Activated naive CD8-positive, alpha-beta T cell treated with anti-CD3 and anti-CD28 coated beads for 36 hours (primary cell): Measurements from ENCODE around the gene ARHGAP22. TPM values are rescaled to one million over a fixed set of nuclear protein-coding genes. Genes with fewer than 3 reads are reported as not detected.

Experiments
- DNase-seq: peaks from one replicate; pipeline ENCODE4 v3.0.0; 2021
- H3K27ac Mint-ChIP-seq: one replicate; pipeline ENCODE4 v1.8.0; 2022; ENCODE audit warnings: mild to moderate bottlenecking, moderate library complexity, mixed read lengths
- H3K27me3 Mint-ChIP-seq: one replicate; pipeline ENCODE4 v1.8.0; 2022; ENCODE audit warnings: mild to moderate bottlenecking, mixed read lengths
- H3K36me3 Mint-ChIP-seq: one replicate; pipeline ENCODE4 v1.8.0; 2021; ENCODE audit warnings: mild to moderate bottlenecking, mixed read lengths
- H3K4me1 Mint-ChIP-seq: one replicate; pipeline ENCODE4 v1.8.0; 2021; ENCODE audit warnings: mixed read lengths
- H3K4me3 Mint-ChIP-seq: one replicate; pipeline ENCODE4 v1.8.0; 2022; ENCODE audit warnings: mild to moderate bottlenecking, moderate library complexity, mixed read lengths
- H3K9me3 Mint-ChIP-seq: one replicate; pipeline ENCODE4 v1.8.0; 2022; ENCODE audit warnings: mixed read lengths
- total RNA-seq, 2 experiments: library from RNA; stranded (reverse); gene quantifications; one replicate each; pipeline ENCODE4 v1.2.3, GENCODE V29; 2021

ARHGAP22 gene
- total RNA-seq, 2 experiments from 2014 or later = not detected

DNA sequence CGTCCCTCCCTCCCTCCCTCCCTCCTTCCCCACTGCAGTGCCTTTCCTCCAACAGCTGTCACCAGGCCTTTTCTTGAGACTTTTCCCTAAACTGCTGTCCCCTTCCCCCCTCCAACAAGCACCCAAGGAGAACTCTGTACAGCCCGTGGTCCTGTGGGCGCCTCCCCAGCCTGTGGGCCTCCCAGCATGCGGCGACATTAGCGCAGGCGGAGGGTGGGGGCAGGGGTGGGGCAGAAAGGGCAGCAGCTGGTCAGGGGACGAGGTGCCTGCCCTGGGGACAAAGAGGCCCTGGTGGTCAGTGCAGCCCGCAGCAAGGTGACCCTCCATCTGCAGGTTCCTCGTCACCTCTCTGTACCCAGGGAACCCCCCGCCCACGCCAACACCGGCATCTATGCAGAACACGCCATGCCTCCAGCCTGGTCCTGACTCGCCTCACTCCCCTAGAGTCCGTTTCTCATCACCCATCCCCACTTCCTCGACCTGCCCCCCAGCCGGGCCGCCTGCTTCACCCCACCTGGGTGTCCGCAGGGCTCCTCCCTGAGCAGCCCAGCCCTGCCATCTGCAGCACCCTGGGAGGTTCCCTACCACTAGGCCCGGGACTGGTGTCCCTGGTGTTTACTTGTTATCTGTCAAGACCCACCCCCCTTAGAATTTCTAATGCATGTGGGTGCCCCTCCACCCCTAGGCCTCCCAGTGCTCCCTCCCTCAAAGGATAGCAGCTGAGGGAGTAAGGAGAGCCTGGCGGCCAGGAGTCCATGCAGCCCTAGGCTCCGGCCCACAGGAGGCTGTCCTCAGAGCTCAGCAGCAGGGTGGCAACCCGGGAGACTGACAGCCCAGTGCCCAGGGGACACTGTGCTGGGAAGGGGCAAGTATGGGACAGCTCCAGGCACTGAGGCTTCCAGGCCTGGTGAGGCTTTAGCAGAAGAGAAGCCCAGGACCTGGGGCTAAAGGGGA is 147.8 kb downstream of the ARHGAP22 start:
- Mint-ChIP-seq H3K27ac (no peak overlapping the region), H3K4me3 (no peak overlapping the region), H3K27me3 (peaks cover 9% of the 10 kb centered on the region), H3K4me1 (no peaks in the 10 kb centered on the region), H3K9me3 (no peaks in the 10 kb centered on the region), H3K36me3 (no peaks in the 10 kb centered on the region)
- DNase-seq = no peak

DNA sequence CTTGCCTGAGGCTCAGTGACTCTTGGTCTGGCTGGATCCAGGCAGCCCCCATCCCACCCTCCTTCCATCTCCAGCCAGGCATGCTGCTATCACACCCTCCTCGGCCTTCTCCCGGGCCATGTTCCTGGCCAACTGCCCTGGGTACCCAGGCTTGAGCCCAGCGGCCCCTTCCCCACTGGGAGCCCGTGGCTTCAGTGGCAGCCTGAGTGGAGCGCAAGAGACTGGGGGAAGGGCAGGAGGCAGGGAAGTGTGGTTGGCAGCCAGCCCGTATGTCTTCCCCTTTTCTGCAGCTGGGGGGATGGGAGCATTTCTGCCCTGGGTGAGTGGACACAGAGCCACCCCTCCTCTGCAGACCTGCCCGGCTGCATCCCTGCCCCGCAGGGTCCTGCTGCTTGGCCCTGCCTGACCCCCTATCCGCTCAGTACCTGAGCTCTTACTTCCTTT is 148.5 kb downstream of the ARHGAP22 start:
- Mint-ChIP-seq H3K4me1 (no peaks in the 10 kb centered on the region), H3K27me3 (peaks cover 9% of the 10 kb centered on the region), H3K36me3 (no peaks in the 10 kb centered on the region), H3K9me3 (no peaks in the 10 kb centered on the region), H3K27ac (no peak overlapping the region), H3K4me3 (no peak overlapping the region)
- DNase-seq = no peak

DNA sequence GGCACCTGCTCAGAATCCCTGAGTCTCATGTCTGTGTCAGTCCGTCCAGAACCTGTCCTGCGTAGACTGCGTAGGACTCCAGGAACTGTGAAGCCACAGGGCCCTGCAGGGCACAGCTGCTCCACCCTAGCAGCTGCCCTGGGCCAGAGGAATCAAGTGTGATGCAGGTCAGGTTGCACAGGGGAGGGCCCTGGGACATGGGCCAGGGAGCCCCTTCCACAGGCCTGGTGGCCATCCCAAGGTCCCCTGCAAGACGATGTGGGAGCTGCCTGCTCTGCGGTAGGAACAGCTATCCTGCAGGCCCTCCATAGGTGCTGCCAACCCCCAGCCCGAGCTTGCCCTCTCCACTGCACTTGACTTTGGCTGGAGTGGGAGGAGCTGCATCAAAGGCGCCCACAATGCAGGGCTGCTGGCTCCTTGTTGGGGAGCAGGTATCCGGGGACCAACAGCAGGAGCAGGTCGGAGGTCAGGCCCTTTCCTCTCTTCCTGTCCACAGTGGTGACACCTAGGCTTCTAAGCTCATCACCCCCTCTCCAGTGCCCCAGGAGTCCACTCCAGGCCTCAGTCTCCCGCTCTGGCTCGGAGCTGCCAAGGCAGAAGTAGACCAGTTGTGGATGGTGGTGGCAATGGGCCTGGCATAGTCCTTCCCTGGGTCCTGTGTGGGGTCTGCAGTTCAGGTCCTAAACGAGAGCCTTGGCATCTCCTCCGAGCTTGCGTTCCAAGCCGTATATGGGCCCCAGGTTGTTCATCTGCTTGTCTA is 149.3 kb downstream of the ARHGAP22 start:
- no peaks in the 10 kb centered on the region for H3K36me3 Mint-ChIP-seq
- no peak for DNase-seq
- H3K4me3 Mint-ChIP-seq = no peak overlapping the region
- no peaks in the 10 kb centered on the region for H3K4me1 Mint-ChIP-seq
- H3K9me3 Mint-ChIP-seq = no peaks in the 10 kb centered on the region
- H3K27ac Mint-ChIP-seq = no peak overlapping the region
- peaks cover 9% of the 10 kb centered on the region for H3K27me3 Mint-ChIP-seq

DNA sequence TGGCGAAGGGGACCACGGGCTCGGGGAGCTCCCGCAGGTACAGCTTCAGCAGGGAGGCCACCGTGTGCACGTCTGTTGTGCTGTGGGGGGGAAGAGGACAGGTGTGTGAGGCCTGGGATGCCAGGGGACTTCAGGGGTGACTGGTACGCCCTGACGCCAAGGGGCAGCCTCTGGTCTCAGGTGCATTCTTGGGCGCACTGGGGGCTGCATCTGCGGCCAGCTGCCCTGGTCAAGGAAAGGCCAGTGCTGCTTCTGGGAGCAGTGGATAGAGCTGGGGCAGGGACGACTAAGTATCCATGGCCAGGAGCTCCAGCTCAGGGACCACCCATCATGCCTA is 149.8 kb downstream of the ARHGAP22 start:
- H3K4me1 Mint-ChIP-seq = no peaks in the 10 kb centered on the region
- no peaks in the 10 kb centered on the region for H3K36me3 Mint-ChIP-seq
- H3K27me3 Mint-ChIP-seq = peaks cover 9% of the 10 kb centered on the region
- H3K27ac Mint-ChIP-seq = no peak overlapping the region
- no peak for DNase-seq
- no peak overlapping the region for H3K4me3 Mint-ChIP-seq
- no peaks in the 10 kb centered on the region for H3K9me3 Mint-ChIP-seq

DNA sequence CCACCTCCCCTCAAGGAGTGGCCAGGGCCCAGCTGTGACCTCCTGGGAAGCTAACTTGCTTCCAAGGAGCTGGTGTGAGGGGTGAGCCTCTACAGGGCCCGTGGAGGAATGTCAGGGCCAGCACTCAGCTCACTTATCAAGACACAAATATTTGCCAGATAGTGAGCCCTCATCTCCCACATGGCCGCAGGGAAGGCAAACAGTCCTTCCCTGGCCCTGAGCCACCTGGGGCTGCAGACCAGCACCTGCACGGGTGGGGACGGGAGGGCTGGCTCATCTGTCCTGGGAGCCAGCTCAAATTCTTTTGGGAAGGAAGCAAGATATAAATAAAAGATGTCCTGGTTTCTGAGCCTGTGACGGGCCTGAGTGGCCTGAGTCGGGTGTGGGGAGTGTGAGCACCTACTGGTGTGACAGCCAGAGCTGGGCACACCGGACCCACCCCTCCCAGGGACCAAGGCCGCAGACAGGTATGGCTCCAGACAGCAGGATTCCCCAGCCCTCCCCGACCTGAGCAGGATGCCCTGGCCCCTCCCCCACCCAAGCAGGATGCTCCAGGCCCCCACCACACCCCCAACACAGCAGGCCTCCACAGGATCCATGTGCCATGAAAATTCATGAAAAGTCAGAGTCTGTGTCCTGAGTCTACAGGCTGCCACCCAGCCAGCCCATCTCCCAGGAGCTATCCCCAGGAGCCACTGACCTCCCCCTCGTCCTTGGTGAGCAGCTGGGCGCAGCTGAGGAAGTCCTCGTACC is 150.4 kb downstream of the ARHGAP22 start:
- no peak overlapping the region for H3K4me3 Mint-ChIP-seq
- H3K9me3 Mint-ChIP-seq = no peaks in the 10 kb centered on the region
- no peak for DNase-seq
- H3K36me3 Mint-ChIP-seq = no peaks in the 10 kb centered on the region
- H3K27ac Mint-ChIP-seq = no peak overlapping the region
- peaks cover 9% of the 10 kb centered on the region for H3K27me3 Mint-ChIP-seq
- H3K4me1 Mint-ChIP-seq = no peaks in the 10 kb centered on the region

DNA sequence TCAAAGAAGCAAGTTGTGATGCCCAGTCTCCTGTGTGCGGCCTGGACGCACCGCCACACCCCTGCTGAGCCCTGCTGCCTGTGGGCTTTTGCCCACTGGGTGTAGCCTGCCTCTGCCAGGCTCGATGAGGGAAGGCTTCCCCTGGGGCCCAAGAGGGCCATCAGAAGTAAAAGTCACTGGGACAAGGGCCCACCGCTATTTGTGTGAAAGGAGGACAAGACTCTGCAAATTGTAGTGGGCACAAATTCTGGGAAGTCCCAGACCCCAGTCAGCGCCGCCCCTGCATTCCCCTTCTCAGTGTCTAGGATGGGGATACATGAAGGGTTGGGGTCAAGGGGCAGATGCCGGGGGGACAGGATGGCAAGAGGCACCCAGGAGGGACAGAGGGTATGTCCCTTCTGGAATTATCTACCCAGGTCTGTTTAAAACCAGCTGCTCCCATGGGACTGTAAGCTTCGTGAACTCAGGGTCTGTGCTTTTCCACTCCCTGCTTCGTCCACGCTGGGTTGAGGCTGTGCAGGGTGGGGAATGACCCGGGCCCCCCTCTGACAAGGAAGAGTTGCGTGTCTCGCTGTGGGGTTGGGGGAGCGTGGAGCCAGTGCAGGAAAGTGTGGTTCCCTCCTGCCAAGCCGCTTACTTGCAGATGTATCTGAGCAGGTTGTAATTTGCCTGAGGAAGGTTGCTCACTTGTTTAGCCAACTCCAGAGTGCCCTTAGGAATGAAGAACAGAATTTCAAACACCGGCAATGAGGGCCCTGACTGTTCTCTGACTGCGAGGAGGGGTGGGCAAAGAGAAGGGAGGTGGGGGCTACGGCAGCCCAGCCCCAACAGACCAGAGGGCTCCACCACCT is 151.2 kb downstream of the ARHGAP22 start:
- H3K4me1 Mint-ChIP-seq = no peaks in the 10 kb centered on the region
- no peak overlapping the region for H3K27ac Mint-ChIP-seq
- no peaks in the 10 kb centered on the region for H3K36me3 Mint-ChIP-seq
- DNase-seq = no peak
- H3K4me3 Mint-ChIP-seq = no peak overlapping the region
- peaks cover 9% of the 10 kb centered on the region for H3K27me3 Mint-ChIP-seq
- no peaks in the 10 kb centered on the region for H3K9me3 Mint-ChIP-seq

DNA sequence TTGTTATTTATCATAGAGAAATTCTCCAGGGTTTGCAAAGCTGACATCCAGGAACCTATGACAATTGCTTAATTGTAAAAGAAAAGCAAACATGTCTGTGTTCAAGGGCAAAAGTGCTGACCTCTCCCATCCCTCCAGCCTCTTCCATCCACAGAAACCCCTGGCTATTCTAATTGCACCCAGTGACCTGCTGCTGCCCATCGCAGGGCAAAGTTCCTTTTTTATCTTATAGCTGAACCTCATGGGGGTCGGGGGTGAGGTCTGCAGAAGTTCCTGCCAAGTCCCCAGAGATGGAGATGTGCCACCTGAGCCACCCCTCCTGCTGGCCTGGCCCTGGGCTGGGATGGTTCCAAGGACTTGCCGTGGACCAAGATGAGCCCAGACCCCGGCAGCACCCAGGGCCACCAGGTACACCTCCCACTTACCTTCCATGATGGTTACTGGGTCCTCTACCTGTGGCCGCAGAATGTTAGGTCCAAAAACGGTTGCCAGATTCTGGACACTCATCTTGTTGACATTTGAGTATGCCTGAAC is 151.9 kb downstream of the ARHGAP22 start:
- H3K4me3 Mint-ChIP-seq = no peak overlapping the region
- H3K4me1 Mint-ChIP-seq = no peaks in the 10 kb centered on the region
- no peaks in the 10 kb centered on the region for H3K9me3 Mint-ChIP-seq
- no peak for DNase-seq
- no peak overlapping the region for H3K27ac Mint-ChIP-seq
- peaks cover 9% of the 10 kb centered on the region for H3K27me3 Mint-ChIP-seq
- no peaks in the 10 kb centered on the region for H3K36me3 Mint-ChIP-seq

DNA sequence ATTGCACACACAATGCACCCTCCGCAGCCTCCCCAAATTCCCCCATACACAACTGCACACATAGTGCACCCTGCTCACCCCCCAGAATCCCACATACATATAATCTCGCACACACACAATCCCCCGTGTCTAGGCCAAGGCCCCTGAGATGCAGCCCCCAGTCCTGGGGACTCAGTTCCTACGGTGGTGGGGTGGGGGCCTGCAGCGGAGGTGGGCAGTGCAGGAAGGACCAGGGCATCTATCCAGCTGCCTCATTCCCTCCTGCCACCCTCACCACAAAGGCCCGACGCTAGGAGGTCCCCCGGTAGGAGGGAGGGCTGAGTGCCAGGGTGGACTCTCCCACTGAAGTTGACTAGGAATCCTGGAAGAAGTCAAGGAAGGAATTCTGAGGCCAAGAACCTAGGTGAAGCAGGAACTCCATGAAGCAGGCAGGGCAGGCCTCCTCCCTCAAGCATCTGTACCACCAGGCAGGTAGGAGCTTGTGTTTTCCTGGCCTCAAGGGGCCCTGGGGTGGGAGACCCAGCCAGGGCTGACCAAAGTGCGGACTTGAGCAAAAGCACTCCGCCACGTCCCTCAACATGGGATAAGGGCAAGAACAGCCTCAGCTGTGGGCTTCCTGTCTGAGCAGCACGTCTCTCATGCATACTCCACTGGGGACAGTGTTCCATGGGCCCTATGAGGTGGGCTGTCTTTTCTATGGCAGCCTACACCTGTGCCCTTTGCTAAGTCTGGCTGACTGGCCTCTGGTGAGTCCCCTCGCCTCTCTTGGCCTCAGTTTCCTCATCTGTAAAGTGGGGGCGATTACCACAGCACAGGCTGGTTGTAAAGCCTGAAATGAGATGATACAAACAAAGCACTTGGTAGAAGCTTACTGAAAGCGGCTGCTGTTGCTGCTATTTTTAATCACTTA is 152.6 kb downstream of the ARHGAP22 start:
- Mint-ChIP-seq H3K4me1 (no peaks in the 10 kb centered on the region), H3K27ac (no peak overlapping the region)
- DNase-seq = no peak

DNA sequence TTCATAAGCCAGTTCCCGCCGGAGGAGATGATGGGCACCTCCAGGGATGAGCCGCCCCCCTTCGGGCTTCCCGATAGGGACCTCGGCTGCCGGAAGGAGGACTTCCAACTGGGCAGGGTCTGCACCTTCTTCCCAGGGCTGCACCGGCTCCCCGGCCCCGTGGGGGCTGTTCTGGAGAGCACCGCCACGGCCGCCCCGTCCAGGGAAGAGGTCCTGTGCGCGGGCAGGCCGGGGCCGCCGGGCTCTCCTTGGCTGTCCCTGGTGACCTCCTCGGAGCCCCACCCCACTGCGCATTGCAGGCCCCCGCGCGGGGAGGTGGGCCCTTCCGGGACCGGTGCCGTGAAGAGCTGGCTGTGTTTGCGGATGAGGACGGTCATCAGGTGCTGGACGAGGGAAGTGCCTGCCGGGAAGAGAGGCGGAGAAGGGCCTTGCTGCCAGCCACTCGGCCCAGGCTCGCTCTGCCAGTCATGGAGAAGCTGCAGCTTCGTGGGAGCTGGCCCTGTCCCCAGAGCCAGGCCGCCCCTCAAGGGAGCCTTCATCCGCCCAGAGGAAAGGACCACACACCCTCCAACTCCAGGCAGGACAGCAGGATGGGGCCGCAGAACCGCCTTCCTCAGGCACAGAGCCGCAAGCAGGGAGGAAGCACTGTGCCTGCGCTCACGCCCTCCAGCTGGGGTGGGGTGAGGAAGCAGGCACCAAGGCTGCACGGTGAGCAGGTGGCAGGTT is 154.0 kb downstream of the ARHGAP22 start:
- H3K36me3 Mint-ChIP-seq = no peaks in the 10 kb centered on the region
- no peaks in the 10 kb centered on the region for H3K4me1 Mint-ChIP-seq
- H3K9me3 Mint-ChIP-seq = no peaks in the 10 kb centered on the region
- peaks cover 3% of the 10 kb centered on the region for H3K27me3 Mint-ChIP-seq
- no peak overlapping the region for H3K27ac Mint-ChIP-seq
- DNase-seq = no peak
- H3K4me3 Mint-ChIP-seq = no peak overlapping the region

More for the DNA sequence above, 152.6 kb downstream of the ARHGAP22 start:
- H3K4me3 Mint-ChIP-seq = no peak overlapping the region
- H3K9me3 Mint-ChIP-seq = no peaks in the 10 kb centered on the region
- peaks cover 5% of the 10 kb centered on the region for H3K27me3 Mint-ChIP-seq
- no peaks in the 10 kb centered on the region for H3K36me3 Mint-ChIP-seq

DNA sequence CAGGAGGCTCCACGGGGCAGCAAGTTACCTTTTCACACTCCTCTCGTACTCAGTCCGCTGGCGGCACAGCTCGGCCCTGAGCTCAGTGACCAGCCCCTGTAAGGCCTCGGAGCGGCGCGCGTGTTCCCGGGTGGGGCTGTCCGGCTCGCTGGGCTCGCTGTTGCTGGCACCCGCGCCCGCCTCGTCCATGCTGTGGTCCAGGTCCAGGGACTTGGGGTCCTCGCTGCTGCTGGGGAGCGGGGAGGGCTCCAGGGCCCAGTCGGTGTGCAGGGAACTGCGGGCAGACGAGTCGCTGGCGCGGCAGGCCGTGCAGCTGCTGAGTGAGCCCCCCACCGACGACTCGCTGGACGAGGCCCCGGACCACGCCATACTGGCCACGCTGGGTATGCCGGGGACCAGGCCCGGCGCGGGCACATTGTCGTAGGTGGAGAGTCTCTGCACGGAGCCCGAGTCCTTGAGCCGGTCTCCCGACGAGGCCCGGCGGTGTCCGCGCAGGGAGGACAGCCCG is 154.6 kb downstream of the ARHGAP22 start:
- DNase-seq = no peak
- no peak overlapping the region for H3K4me3 Mint-ChIP-seq
- H3K27me3 Mint-ChIP-seq = peaks cover 3% of the 10 kb centered on the region
- no peaks in the 10 kb centered on the region for H3K36me3 Mint-ChIP-seq
- H3K9me3 Mint-ChIP-seq = no peaks in the 10 kb centered on the region
- H3K4me1 Mint-ChIP-seq = no peaks in the 10 kb centered on the region
- H3K27ac Mint-ChIP-seq = no peak overlapping the region

DNA sequence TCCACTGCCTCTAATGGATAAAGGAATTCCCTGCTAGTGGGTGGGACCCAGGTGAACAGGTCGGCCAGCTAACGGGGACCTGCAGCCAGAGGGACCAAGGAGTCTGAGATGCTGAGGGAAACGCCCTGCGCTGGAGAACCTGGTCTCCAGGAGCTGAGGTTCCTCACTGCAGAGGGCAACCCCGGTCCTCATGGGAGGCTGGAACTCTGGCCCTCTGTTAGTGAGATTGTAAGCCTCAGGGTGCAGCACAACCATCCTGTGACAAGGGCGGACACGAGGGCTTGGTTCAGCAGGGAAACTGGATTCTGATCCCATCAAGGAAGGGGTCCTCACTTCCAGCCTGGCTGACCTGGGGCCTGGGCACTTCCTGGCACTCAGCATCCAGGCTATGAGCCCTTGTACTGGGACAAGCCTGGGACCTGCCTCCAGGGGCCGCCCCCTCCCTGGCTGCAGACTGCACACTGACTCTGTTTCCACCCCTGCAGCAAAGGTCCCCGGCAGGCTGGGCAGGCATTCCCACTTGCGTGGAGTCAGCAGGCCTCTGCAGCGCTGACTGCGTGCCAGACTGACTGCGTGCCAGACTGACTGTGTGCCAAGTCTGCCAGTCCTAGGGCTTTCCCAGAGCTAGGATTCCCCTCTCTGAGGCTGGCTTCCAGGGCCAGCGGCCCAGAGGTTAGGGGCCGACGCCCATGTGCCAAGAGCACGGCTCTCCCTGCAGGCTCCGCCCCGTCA is 155.2 kb downstream of the ARHGAP22 start:
- H3K27me3 Mint-ChIP-seq = no peaks in the 10 kb centered on the region
- H3K27ac Mint-ChIP-seq = no peak overlapping the region
- no peak for DNase-seq
- no peaks in the 10 kb centered on the region for H3K9me3 Mint-ChIP-seq
- H3K36me3 Mint-ChIP-seq = no peaks in the 10 kb centered on the region
- H3K4me3 Mint-ChIP-seq = no peak overlapping the region
- no peaks in the 10 kb centered on the region for H3K4me1 Mint-ChIP-seq

DNA sequence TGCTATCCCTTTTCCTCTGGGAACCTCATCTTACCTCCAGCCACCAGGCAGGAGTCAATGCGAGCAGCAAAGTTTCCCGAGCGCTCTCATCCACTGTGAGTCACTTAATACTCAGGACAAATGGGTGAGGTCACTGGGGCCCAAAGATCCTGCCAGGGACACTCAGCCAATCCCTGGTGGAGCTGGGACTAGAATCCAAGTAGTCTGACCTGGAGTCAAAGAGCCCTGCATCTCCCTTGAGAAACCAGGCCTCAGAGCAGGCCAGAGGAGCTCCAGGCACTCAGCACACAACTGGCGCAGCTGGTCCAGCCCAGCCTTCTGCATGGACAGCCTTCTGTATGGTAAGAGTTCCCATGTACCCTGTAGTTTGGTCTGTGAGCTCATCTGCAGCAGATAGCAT is 156.1 kb downstream of the ARHGAP22 start:
- no peak for DNase-seq
- Mint-ChIP-seq H3K27me3 (no peaks in the 10 kb centered on the region), H3K27ac (no peak overlapping the region), H3K4me1 (no peaks in the 10 kb centered on the region), H3K4me3 (no peak overlapping the region), H3K36me3 (no peaks in the 10 kb centered on the region), H3K9me3 (no peaks in the 10 kb centered on the region)
